ENCODE data around the gene CLDND2.

DNA sequence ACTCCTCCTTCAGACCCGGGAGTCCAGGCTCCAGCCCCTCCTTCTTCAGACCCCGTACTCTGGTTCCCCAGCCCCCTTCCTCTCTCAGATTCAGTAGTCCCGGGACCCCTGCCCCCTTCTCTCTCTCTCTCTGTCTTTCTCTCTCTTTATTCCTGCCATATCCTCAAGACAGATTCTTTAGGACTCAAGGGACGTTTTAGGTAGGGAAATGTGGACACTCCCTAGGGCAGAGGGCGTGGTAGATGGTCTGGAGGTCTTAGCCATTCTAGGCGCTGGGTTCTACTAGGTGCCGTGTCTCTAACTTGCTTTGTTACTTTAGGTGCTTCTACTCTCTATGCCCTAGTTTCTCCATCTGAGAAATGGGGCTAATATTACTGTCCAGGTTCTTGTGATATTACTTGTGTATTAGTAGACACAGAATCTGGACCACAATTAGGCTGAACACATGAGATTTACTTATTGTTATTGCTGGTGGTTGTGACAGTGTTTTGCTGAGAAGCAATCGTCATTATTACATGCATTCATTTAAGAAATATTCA is 22.3 kb upstream of the CLDND2 start:
- TF ChIP-seq, protein P1, sequence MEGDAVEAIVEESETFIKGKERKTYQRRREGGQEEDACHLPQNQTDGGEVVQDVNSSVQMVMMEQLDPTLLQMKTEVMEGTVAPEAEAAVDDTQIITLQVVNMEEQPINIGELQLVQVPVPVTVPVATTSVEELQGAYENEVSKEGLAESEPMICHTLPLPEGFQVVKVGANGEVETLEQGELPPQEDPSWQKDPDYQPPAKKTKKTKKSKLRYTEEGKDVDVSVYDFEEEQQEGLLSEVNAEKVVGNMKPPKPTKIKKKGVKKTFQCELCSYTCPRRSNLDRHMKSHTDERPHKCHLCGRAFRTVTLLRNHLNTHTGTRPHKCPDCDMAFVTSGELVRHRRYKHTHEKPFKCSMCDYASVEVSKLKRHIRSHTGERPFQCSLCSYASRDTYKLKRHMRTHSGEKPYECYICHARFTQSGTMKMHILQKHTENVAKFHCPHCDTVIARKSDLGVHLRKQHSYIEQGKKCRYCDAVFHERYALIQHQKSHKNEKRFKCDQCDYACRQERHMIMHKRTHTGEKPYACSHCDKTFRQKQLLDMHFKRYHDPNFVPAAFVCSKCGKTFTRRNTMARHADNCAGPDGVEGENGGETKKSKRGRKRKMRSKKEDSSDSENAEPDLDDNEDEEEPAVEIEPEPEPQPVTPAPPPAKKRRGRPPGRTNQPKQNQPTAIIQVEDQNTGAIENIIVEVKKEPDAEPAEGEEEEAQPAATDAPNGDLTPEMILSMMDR (IDR thresholded peaks at IDR 0.05), result no peak
- no peak for TF ChIP-seq POLR2A (IDR thresholded peaks at IDR 0.05)
